H9 (cell line): ENCODE measurements around the gene GBE1. TPM values are rescaled to one million over a fixed set of nuclear protein-coding genes. Genes with fewer than 3 reads are reported as not detected.

Source experiments
- DNase-seq: peaks from one replicate; pipeline ENCODE4 v3.0.0-alpha.2; 2017
- H2AFZ ChIP-seq: one replicate; pipeline ENCODE4 v1.6.1; 2013; ENCODE audit warnings: mild to moderate bottlenecking, low read length, control low read depth, moderate library complexity
- H2AK5ac ChIP-seq: 2 replicates; pipeline ENCODE4 v1.6.1; 2013; ENCODE audit warnings: low read length, control low read depth, mixed read lengths; ENCODE audit not compliant: insufficient read length
- H2BK120ac ChIP-seq: one replicate; pipeline ENCODE4 v1.6.1; 2013; ENCODE audit warnings: low read depth, mild to moderate bottlenecking, low read length, control low read depth, inconsistent platforms; ENCODE audit not compliant: poor library complexity, severe bottlenecking
- H2BK12ac ChIP-seq: 2 replicates; pipeline ENCODE4 v1.6.1; 2013; ENCODE audit warnings: low read length, control low read depth, mixed read lengths, low read depth; ENCODE audit not compliant: insufficient read length
- H2BK15ac ChIP-seq: 2 replicates; pipeline ENCODE4 v1.6.1; 2013; ENCODE audit warnings: low read depth, low read length, control low read depth
- H2BK20ac ChIP-seq: one replicate; pipeline ENCODE4 v1.6.1; 2013; ENCODE audit warnings: low read depth, mild to moderate bottlenecking, low read length, control low read depth, inconsistent platforms; ENCODE audit not compliant: poor library complexity, severe bottlenecking
- H2BK5ac ChIP-seq: 2 replicates; pipeline ENCODE4 v1.6.1; 2013; ENCODE audit warnings: low read length, control low read depth, mixed read lengths; ENCODE audit not compliant: insufficient read length
- H3K14ac ChIP-seq: 2 replicates; pipeline ENCODE4 v1.6.1; 2013; ENCODE audit warnings: low read length, control low read depth; ENCODE audit not compliant: insufficient read depth
- H3K18ac ChIP-seq: 2 replicates; pipeline ENCODE4 v1.6.1; 2013; ENCODE audit warnings: low read depth, mild to moderate bottlenecking, mixed read lengths, low read length, control low read depth; ENCODE audit not compliant: insufficient read length
- H3K23ac ChIP-seq: 2 replicates; pipeline ENCODE4 v1.6.1; 2013; ENCODE audit warnings: low read length, control low read depth, mixed read lengths, low read depth; ENCODE audit not compliant: insufficient read length
- H3K23me2 ChIP-seq: 2 replicates; pipeline ENCODE4 v1.6.1; 2013; ENCODE audit warnings: low read depth, mild to moderate bottlenecking, mixed read lengths, low read length, control low read depth; ENCODE audit not compliant: insufficient read length, poor library complexity, severe bottlenecking
- H3K27ac ChIP-seq: 2 replicates; pipeline ENCODE4 v1.5.1; 2013; ENCODE audit warnings: low read length, control low read depth, mixed read lengths, low read depth; ENCODE audit not compliant: insufficient read length
- H3K27me3 ChIP-seq: 2 replicates; pipeline ENCODE4 v1.6.1; 2013; ENCODE audit warnings: low read length, control low read depth, inconsistent platforms; ENCODE audit not compliant: insufficient read depth
- H3K4ac ChIP-seq: 2 replicates; pipeline ENCODE4 v1.6.1; 2013; ENCODE audit warnings: low read depth, mild to moderate bottlenecking, control low read depth, inconsistent platforms, low read length, moderate library complexity
- H3K4me1 ChIP-seq: 2 replicates; pipeline ENCODE4 v1.6.1; 2013; ENCODE audit warnings: low read length, control low read depth, inconsistent platforms; ENCODE audit not compliant: insufficient read depth
- H3K4me2 ChIP-seq: 2 replicates; pipeline ENCODE4 v1.6.1; 2013; ENCODE audit warnings: low read length, control low read depth, mixed read lengths; ENCODE audit not compliant: insufficient read length, insufficient read depth
- H3K56ac ChIP-seq: 2 replicates; pipeline ENCODE4 v1.6.1; 2013; ENCODE audit warnings: low read depth, mild to moderate bottlenecking, mixed read lengths, low read length, control low read depth; ENCODE audit not compliant: insufficient read length
- H3K79me1 ChIP-seq: 2 replicates; pipeline ENCODE4 v1.6.1; 2013; ENCODE audit warnings: low read depth, mild to moderate bottlenecking, moderate library complexity, low read length, control low read depth, inconsistent platforms; ENCODE audit not compliant: insufficient read depth, poor library complexity, severe bottlenecking
- H3K79me2 ChIP-seq: 2 replicates; pipeline ENCODE4 v1.6.1; 2013; ENCODE audit warnings: low read length, control low read depth, inconsistent platforms; ENCODE audit not compliant: insufficient read depth
- H3K9ac ChIP-seq: 2 replicates; pipeline ENCODE4 v1.6.1; 2013; ENCODE audit warnings: low read length, control low read depth, mixed read lengths; ENCODE audit not compliant: insufficient read length; ENCODE audit errors: extremely low read depth
- H3K9me3 ChIP-seq: one replicate; pipeline ENCODE4 v1.6.1; 2013; ENCODE audit warnings: low read depth, low read length, inconsistent platforms; ENCODE audit not compliant: control insufficient read depth
- H3T11ph ChIP-seq: one replicate; pipeline ENCODE4 v1.6.1; 2013; ENCODE audit warnings: mild to moderate bottlenecking, low read length, control low read depth, inconsistent platforms
- H4K20me1 ChIP-seq: one replicate; pipeline ENCODE4 v1.6.1; 2013; ENCODE audit not compliant: control insufficient read depth, insufficient read length, insufficient read depth
- H4K5ac ChIP-seq: 2 replicates; pipeline ENCODE4 v1.6.1; 2013; ENCODE audit warnings: low read depth, mild to moderate bottlenecking, mixed read lengths, low read length, control low read depth; ENCODE audit not compliant: insufficient read length
- H4K8ac ChIP-seq: replicated peaks from 2 replicates; pipeline ENCODE4 v1.6.1; 2013; ENCODE audit warnings: low read length, control low read depth, mixed read lengths, low read depth; ENCODE audit not compliant: insufficient read length
- H4K91ac ChIP-seq: 2 replicates; pipeline ENCODE4 v1.6.1; 2013; ENCODE audit warnings: low read depth, mild to moderate bottlenecking, moderate library complexity, mixed read lengths, low read length, control low read depth; ENCODE audit not compliant: insufficient read length
- H3K27ac Mint-ChIP-seq, 3 experiments: 2 replicates in 2 of 3; 3 replicates in 1 of 3; pipeline ENCODE4 v1.8.0; 2020 to 2021; ENCODE audit warnings: mixed read lengths in 3 of 3, mild to moderate bottlenecking in 1 of 3, moderate library complexity in 1 of 3
- H3K27me3 Mint-ChIP-seq: 2 replicates; pipeline ENCODE4 v1.8.0; 2021; ENCODE audit warnings: low read depth, mild to moderate bottlenecking, moderate library complexity, mixed read lengths
- H3K36me3 Mint-ChIP-seq, 3 experiments: 2 replicates in 2 of 3; 3 replicates in 1 of 3; pipeline ENCODE4 v1.8.0; 2020 to 2021; ENCODE audit warnings: low read depth in 3 of 3, mixed read lengths in 3 of 3; ENCODE audit not compliant: insufficient read depth in 1 of 3
- H3K4me1 Mint-ChIP-seq, 2 experiments: 2 replicates each; pipeline ENCODE4 v1.8.0; 2020; ENCODE audit warnings: mixed read lengths in 2 of 2
- H3K4me3 Mint-ChIP-seq, 2 experiments: 2 replicates in 1 of 2; 3 replicates in 1 of 2; pipeline ENCODE4 v1.8.0; 2020 to 2021; ENCODE audit warnings: mild to moderate bottlenecking in 2 of 2, mixed read lengths in 2 of 2, moderate library complexity in 1 of 2
- H3K9me3 Mint-ChIP-seq, 2 experiments: 2 replicates in 1 of 2; 3 replicates in 1 of 2; pipeline ENCODE4 v1.8.0; 2020; ENCODE audit warnings: mild to moderate bottlenecking in 2 of 2, mixed read lengths in 2 of 2, moderate library complexity in 1 of 2
- WGBS: extraction: QIAGEN DNeasy Blood & Tissue Kit; methylation state at CpG from one replicate; pipeline ENCODE4 v1.1.7; 2013; ENCODE audit warnings: missing lambda C conversion rate, low lambda C conversion rate, mixed read lengths; ENCODE audit not compliant: insufficient read length; ENCODE audit errors: extremely low coverage; 5-methylcytosine and 5-hydroxymethylcytosine counted together
- total RNA-seq: library from RNA; stranded (reverse); gene quantifications from 2 replicates; pipeline ENCODE4 v1.2.1, GENCODE V29; 2021
- TF ChIP-seq, protein P1 (sequence below): fragments of 200-600 bp; sonication (generic); conservative IDR thresholded peaks from 3 replicates; pipeline ENCODE4 v1.8.0; 2021; ENCODE audit warnings: antibody characterized with exemption, mild to moderate bottlenecking

Gene GBE1
- total RNA-seq, 1 experiment from 2014 or later = 13.8 TPM

DNA sequence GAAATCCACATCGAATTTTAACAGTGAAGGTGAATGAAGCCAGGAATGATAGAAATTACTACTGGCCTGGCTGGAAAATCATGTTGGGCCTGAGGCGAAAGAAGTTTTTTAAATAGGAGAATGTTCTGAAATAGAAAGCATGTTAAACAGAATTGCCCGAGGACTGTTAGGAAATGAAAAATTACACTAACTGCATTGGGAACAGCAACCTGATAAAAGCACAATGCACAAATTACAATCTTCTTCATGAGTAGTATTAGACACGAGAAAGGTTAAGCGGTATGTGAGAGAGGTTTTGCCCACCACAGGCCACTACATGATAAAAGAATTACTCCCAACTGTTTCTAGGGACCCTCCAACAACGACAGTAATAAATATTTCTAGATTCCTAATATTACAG lies 18.9 kb downstream of the GBE1 start:
- 0 out of 7 replicates have a peak, but pooled peaks cover 0 to 1% (median under 1%) of the 10 kb centered on the region in 3 experiments for H3K36me3 Mint-ChIP-seq
- H3K27ac Mint-ChIP-seq = no peak overlapping the region
- Histone ChIP-seq H3K4me1 (no peaks in the 10 kb centered on the region; the same call in 1 of the 2 replicates), H3K9me3 (no peaks in the 10 kb centered on the region), H3T11ph (no peak overlapping the region), H2BK12ac (no peak overlapping the region), H2BK5ac (no peak overlapping the region), H2AFZ (no peak overlapping the region), H2BK20ac (no peak overlapping the region), H4K8ac (no peak overlapping the region), H3K4ac (no peak overlapping the region), H2BK15ac (no peak overlapping the region), H4K20me1 (no peaks in the 10 kb centered on the region), H3K9ac (no peak overlapping the region), H3K27ac (no peak overlapping the region), H3K14ac (no peak overlapping the region), H3K56ac (no peak overlapping the region), H3K23me2 (no peaks in the 10 kb centered on the region), H2AK5ac (no peak overlapping the region), H4K5ac (no peak overlapping the region), H3K18ac (no peak overlapping the region), H3K4me2 (no peak overlapping the region), H3K79me1 (peaks cover 2% of the 10 kb centered on the region), H3K27me3 (no peaks in the 10 kb centered on the region), H3K79me2 (no peaks in the 10 kb centered on the region), H3K23ac (no peak overlapping the region), H2BK120ac (no peak overlapping the region), H4K91ac (no peak overlapping the region)
- no peak for DNase-seq
- H3K4me3 Mint-ChIP-seq = no peak overlapping the region
- peaks cover 4 to 6% of the 10 kb centered on the region in 2 experiments for H3K4me1 Mint-ChIP-seq
- TF ChIP-seq, protein P1, sequence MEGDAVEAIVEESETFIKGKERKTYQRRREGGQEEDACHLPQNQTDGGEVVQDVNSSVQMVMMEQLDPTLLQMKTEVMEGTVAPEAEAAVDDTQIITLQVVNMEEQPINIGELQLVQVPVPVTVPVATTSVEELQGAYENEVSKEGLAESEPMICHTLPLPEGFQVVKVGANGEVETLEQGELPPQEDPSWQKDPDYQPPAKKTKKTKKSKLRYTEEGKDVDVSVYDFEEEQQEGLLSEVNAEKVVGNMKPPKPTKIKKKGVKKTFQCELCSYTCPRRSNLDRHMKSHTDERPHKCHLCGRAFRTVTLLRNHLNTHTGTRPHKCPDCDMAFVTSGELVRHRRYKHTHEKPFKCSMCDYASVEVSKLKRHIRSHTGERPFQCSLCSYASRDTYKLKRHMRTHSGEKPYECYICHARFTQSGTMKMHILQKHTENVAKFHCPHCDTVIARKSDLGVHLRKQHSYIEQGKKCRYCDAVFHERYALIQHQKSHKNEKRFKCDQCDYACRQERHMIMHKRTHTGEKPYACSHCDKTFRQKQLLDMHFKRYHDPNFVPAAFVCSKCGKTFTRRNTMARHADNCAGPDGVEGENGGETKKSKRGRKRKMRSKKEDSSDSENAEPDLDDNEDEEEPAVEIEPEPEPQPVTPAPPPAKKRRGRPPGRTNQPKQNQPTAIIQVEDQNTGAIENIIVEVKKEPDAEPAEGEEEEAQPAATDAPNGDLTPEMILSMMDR = no peak
- peaks cover 0 to 2% of the 10 kb centered on the region in 2 experiments; a peak in 1 of 5 replicates for H3K9me3 Mint-ChIP-seq
- WGBS = no CpG with 5 or more reads among the region's 6 CpGs
- H3K27me3 Mint-ChIP-seq = no peaks in the 10 kb centered on the region
